ENCODE data around the gene SYT2. TPM values are rescaled to one million over a fixed set of nuclear protein-coding genes. Genes with fewer than 3 reads are reported as not detected.

The SYT2 gene
- total and polyA plus RNA-seq, 2 of the 13 experiments (the other 11 are each of a cell fraction or from before 2014, with no cell fraction given), result not detected

GRCh38 chr1:202656057-202656456, 54.2 kb downstream of the SYT2 start:
- BruUV-seq (replicated peaks), result no TSS peak
- ChIA-PET POLR2A (no interaction called here), CTCF (ENCODE audit: low intra/inter-chr PET ratio, low total read pairs) (no interaction called here)
- H2AFZ ChIP-seq (ENCODE audit: low read length), result no peak overlapping the region
- no peaks in the 10 kb centered on the region for H3K4me1 ChIP-seq (ENCODE audit: insufficient read depth, low read length)
- DNase-seq (ENCODE audit: low spot score) (peak; percentile 22), ATAC-seq (peak; percentile 82), FAIRE-seq (no peak)
- no peak overlapping the region for H3K4me2 ChIP-seq (ENCODE audit: low read depth, low read length)
- TF ChIP-seq ETS1 (CRISPR knock-in tag; IDR thresholded peaks at IDR 0.05) (no peak), ZBTB37 (CRISPR knock-in tag; IDR thresholded peaks at IDR 0.05) (no peak), ZBTB3 (CRISPR knock-in tag; IDR thresholded peaks at IDR 0.05; ENCODE audit: borderline replicate concordance, low read depth) (no peak), STAG1 (CRISPR knock-in tag; IDR thresholded peaks at IDR 0.05) (peak; percentile 55), RBFOX2 (IDR thresholded peaks at IDR 0.05; ENCODE audit: low read depth, low read length) (no peak), ZBTB21 (CRISPR knock-in tag; IDR thresholded peaks at IDR 0.05) (no peak), ZNF564 (CRISPR knock-in tag; IDR thresholded peaks at IDR 0.05) (no peak), CTCF (CRISPR knock-in tag; IDR thresholded peaks at IDR 0.05) (peak; percentile 61), NCOA5 (CRISPR knock-in tag; IDR thresholded peaks at IDR 0.05) (no peak), NFKB2 (CRISPR knock-in tag; IDR thresholded peaks at IDR 0.05; ENCODE audit: borderline replicate concordance) (no peak), ZNF101 (CRISPR knock-in tag; IDR thresholded peaks at IDR 0.05; ENCODE audit: borderline replicate concordance, low read depth) (no peak), FOXA1 (IDR thresholded peaks at IDR 0.05) (no peak), FOXA1 (CRISPR knock-in tag; IDR thresholded peaks at IDR 0.05) (0 out of 2 replicates have a peak, but pooled peaks have one; percentile 32), HNRNPL (IDR thresholded peaks at IDR 0.05; ENCODE audit: low read depth, low read length) (no peak), ZSCAN29 (CRISPR knock-in tag; conservative IDR thresholded peaks at IDR 0.05) (no peak), IRF1 (CRISPR knock-in tag; IDR thresholded peaks at IDR 0.05; ENCODE audit: low read depth) (no peak), DMTF1 (CRISPR knock-in tag; IDR thresholded peaks at IDR 0.05) (no peak), HMG20B (CRISPR knock-in tag; conservative IDR thresholded peaks at IDR 0.05) (no peak), SMC3 (IDR thresholded peaks at IDR 0.05; ENCODE audit: low read length) (peak; percentile 41; the same call in 1 of the 2 replicates), SIX1 (CRISPR knock-in tag; IDR thresholded peaks at IDR 0.05; ENCODE audit: borderline replicate concordance) (no peak)
- 0 out of 2 replicates have a peak, but pooled peaks cover 3% of the 10 kb centered on the region for H4K20me1 ChIP-seq (ENCODE audit: insufficient read depth, low read length)
- H3K36me3 ChIP-seq (replicated peaks in 1 of 2; ENCODE audit: control insufficient read depth in 1 of 2, insufficient read depth in 2 of 2, low read length in 2 of 2), result no peaks in the 10 kb centered on the region
- peaks cover 0 to 32% of the 10 kb centered on the region in 2 experiments; a peak in 3 of 5 replicates for H3K27me3 ChIP-seq (ENCODE audit: control insufficient read depth in 1 of 2, insufficient read depth in 2 of 2, low read length in 2 of 2)
- no peak overlapping the region for H3K9ac ChIP-seq (ENCODE audit: insufficient read depth, low read depth, low read length)
- H3K27ac ChIP-seq (ENCODE audit: extremely low read length, insufficient read depth, low read length), result no peak overlapping the region
- no peaks in the 10 kb centered on the region for H3K9me3 ChIP-seq (ENCODE audit: low read length)
- WGBS (ENCODE audit: low lambda C conversion rate), result 8% methylated on average over 10 of the region's 10 CpGs
- intact Hi-C loops (cut with micrococcal nuclease; ENCODE audit: unreplicated experiment) (no loop called here), in situ Hi-C loops (cut with HindIII; ENCODE audit: extremely low pct_ligation_motif_present, low pct_unique_long_range_greater_than_20kb) (no loop called here)
- no peaks in the 10 kb centered on the region for H3K79me2 ChIP-seq (ENCODE audit: insufficient read depth, low read length)
- H3K4me3 ChIP-seq (replicated peaks in 1 of 3; ENCODE audit: insufficient read depth in 1 of 3, low read depth in 2 of 3, low read length in 3 of 3), result no peak overlapping the region
